ENCODE results near the gene AFAP1L2.

AFAP1L2 gene

GRCh38 chr10:114408112-114408967 lies 4.0 kb upstream of the AFAP1L2 start:
- TF ChIP-seq EZH2phosphoT487 (IDR thresholded peaks at IDR 0.05; ENCODE audit: borderline replicate concordance, low read length) = no peak
- TF ChIP-seq CTCF (IDR thresholded peaks at IDR 0.05; ENCODE audit: low read depth, low read length, poor library complexity, severe bottlenecking) = no peak
- H3F3A ChIP-seq (ENCODE audit: control insufficient read depth, insufficient read depth) = no peaks in the 10 kb centered on the region
- H3K79me2 ChIP-seq (ENCODE audit: control insufficient read depth, low read length) = no peaks in the 10 kb centered on the region
- H3K27me3 ChIP-seq (ENCODE audit: control insufficient read depth, low read length) = peaks cover 1% of the 10 kb centered on the region
- no peaks in the 10 kb centered on the region for H4K20me1 ChIP-seq (ENCODE audit: control insufficient read depth, insufficient read depth, low read depth, low read length)
- no peak overlapping the region for H3K4me3 ChIP-seq (ENCODE audit: low read length)
- no peaks in the 10 kb centered on the region for H3K4me1 ChIP-seq (ENCODE audit: control insufficient read depth, low read length)
- no peak overlapping the region for H3K27ac ChIP-seq (ENCODE audit: low read depth, low read length)
- no peaks in the 10 kb centered on the region for H3K9me3 ChIP-seq (ENCODE audit: control insufficient read depth, insufficient read depth, low read length)
- H3K4me2 ChIP-seq (ENCODE audit: low read length) = no peak overlapping the region
- H3K9me2 ChIP-seq (replicated peaks; ENCODE audit: control insufficient read depth, low read length) = no peaks in the 10 kb centered on the region
- H3K36me3 ChIP-seq (ENCODE audit: control insufficient read depth, low read length) = no peaks in the 10 kb centered on the region

GRCh38 chr10:114406455-114406854 lies 2.2 kb upstream of the AFAP1L2 start:
- Histone ChIP-seq H3K9me3 (ENCODE audit: control insufficient read depth, insufficient read depth, low read length) (no peaks in the 10 kb centered on the region), H4K20me1 (ENCODE audit: control insufficient read depth, insufficient read depth, low read depth, low read length) (no peaks in the 10 kb centered on the region), H3K9me2 (replicated peaks; ENCODE audit: control insufficient read depth, low read length) (no peaks in the 10 kb centered on the region), H3K4me1 (ENCODE audit: control insufficient read depth, low read length) (no peaks in the 10 kb centered on the region), H3F3A (ENCODE audit: control insufficient read depth, insufficient read depth) (no peaks in the 10 kb centered on the region), H3K4me2 (ENCODE audit: low read length) (no peak overlapping the region), H3K27me3 (ENCODE audit: control insufficient read depth, low read length) (peaks cover 20% of the 10 kb centered on the region), H3K4me3 (ENCODE audit: low read length) (no peak overlapping the region), H3K27ac (ENCODE audit: low read depth, low read length) (no peak overlapping the region), H3K79me2 (ENCODE audit: control insufficient read depth, low read length) (no peaks in the 10 kb centered on the region), H3K36me3 (ENCODE audit: control insufficient read depth, low read length) (no peaks in the 10 kb centered on the region)
- TF ChIP-seq EZH2phosphoT487 (IDR thresholded peaks at IDR 0.05; ENCODE audit: borderline replicate concordance, low read length) (no peak), CTCF (IDR thresholded peaks at IDR 0.05; ENCODE audit: low read depth, low read length, poor library complexity, severe bottlenecking) (no peak)

GRCh38 chr10:114405011-114405350 lies 679 bp upstream of the AFAP1L2 start:
- Histone ChIP-seq H3K4me1 (ENCODE audit: control insufficient read depth, low read length) (no peaks in the 10 kb centered on the region), H4K20me1 (ENCODE audit: control insufficient read depth, insufficient read depth, low read depth, low read length) (no peaks in the 10 kb centered on the region), H3K9me3 (ENCODE audit: control insufficient read depth, insufficient read depth, low read length) (no peaks in the 10 kb centered on the region), H3K27me3 (ENCODE audit: control insufficient read depth, low read length) (peaks cover 29% of the 10 kb centered on the region), H3K9me2 (replicated peaks; ENCODE audit: control insufficient read depth, low read length) (no peaks in the 10 kb centered on the region), H3K36me3 (ENCODE audit: control insufficient read depth, low read length) (no peaks in the 10 kb centered on the region), H3K4me3 (ENCODE audit: low read length) (no peak overlapping the region), H3K4me2 (ENCODE audit: low read length) (no peak overlapping the region), H3K27ac (ENCODE audit: low read depth, low read length) (no peak overlapping the region), H3F3A (ENCODE audit: control insufficient read depth, insufficient read depth) (no peaks in the 10 kb centered on the region), H3K79me2 (ENCODE audit: control insufficient read depth, low read length) (no peaks in the 10 kb centered on the region)
- TF ChIP-seq EZH2phosphoT487 (IDR thresholded peaks at IDR 0.05; ENCODE audit: borderline replicate concordance, low read length) (no peak), CTCF (IDR thresholded peaks at IDR 0.05; ENCODE audit: low read depth, low read length, poor library complexity, severe bottlenecking) (no peak)
